HepG2 (cell line): ENCODE data around the gene LSM12. TPM values are rescaled to one million over a fixed set of nuclear protein-coding genes. Genes with fewer than 3 reads are reported as not detected.

Experiments
- GPN1 ChIP-seq: sonication (generic); formaldehyde crosslinking; IDR thresholded peaks from 2 replicates; pipeline ENCODE4 v1.5.1; 2020; ENCODE audit warnings: missing genetic modification reagents, borderline replicate concordance
- HOXA5 ChIP-seq: sonication (generic); formaldehyde crosslinking; IDR thresholded peaks from 2 replicates; pipeline ENCODE4 v1.4.0; 2020; ENCODE audit warnings: missing genetic modification reagents
- HOXD1 ChIP-seq: sonication (generic); formaldehyde crosslinking; IDR thresholded peaks from 2 replicates; pipeline ENCODE4 v1.5.0; 2020; ENCODE audit warnings: missing genetic modification reagents
- KDM4B ChIP-seq: sonication (generic); formaldehyde crosslinking; IDR thresholded peaks from 2 replicates; pipeline ENCODE4 v1.4.0; 2020; ENCODE audit warnings: missing genetic modification reagents
- MAFG ChIP-seq: sonication (generic); formaldehyde crosslinking; IDR thresholded peaks from 2 replicates; pipeline ENCODE4 v1.5.1; 2020; ENCODE audit warnings: mild to moderate bottlenecking, missing genetic modification reagents
- MED1 ChIP-seq: sonication (generic); formaldehyde crosslinking; IDR thresholded peaks from 2 replicates; pipeline ENCODE4 v1.4.0; 2020; ENCODE audit warnings: missing genetic modification reagents
- MIER2 ChIP-seq: IDR thresholded peaks from 2 replicates; pipeline ENCODE4 v1.6.1; 2016; ENCODE audit warnings: missing biosample characterization, missing genetic modification reagents
- MYNN ChIP-seq: sonication (generic); formaldehyde crosslinking; IDR thresholded peaks from 2 replicates; pipeline ENCODE4 v1.4.0; 2020; ENCODE audit warnings: mild to moderate bottlenecking, low read depth, missing genetic modification reagents
- NONO ChIP-seq, 2 experiments: fragments of 450-650 bp in 1 of 2; sonication (generic) in 1 of 2; formaldehyde crosslinking in 1 of 2; IDR thresholded peaks in 1 of 2; conservative IDR thresholded peaks in 1 of 2; 2 replicates each; pipeline versions ENCODE4 v1.6.1 to v1.8.0; 2017 to 2022; ENCODE audit warnings: mild to moderate bottlenecking in 1 of 2, missing genetic modification reagents in 1 of 2, moderate library complexity in 1 of 2
- PHB2 ChIP-seq: fragments of 450-650 bp; IDR thresholded peaks from 2 replicates; pipeline ENCODE4 v1.6.1; 2018; ENCODE audit not compliant: partially characterized antibody
- RFXANK ChIP-seq: IDR thresholded peaks from 2 replicates; pipeline ENCODE4 v1.6.1; 2016
- TCF7 ChIP-seq: sonication (generic); IDR thresholded peaks from 2 replicates; pipeline ENCODE4 v1.6.1; 2016; ENCODE audit warnings: antibody characterized with exemption, low read depth
- XBP1 ChIP-seq: sonication (generic); formaldehyde crosslinking; IDR thresholded peaks from 2 replicates; pipeline ENCODE4 v1.5.0; 2020; ENCODE audit warnings: missing genetic modification reagents
- ZBTB21 ChIP-seq: sonication (generic); formaldehyde crosslinking; IDR thresholded peaks from 2 replicates; pipeline ENCODE4 v1.4.0; 2020; ENCODE audit warnings: missing genetic modification reagents
- ZNF20 ChIP-seq: sonication (generic); formaldehyde crosslinking; IDR thresholded peaks from 2 replicates; pipeline ENCODE4 v1.4.0; 2020; ENCODE audit warnings: mild to moderate bottlenecking, moderate library complexity, missing genetic modification reagents
- ZNF446 ChIP-seq: sonication (generic); formaldehyde crosslinking; IDR thresholded peaks from 2 replicates; pipeline ENCODE4 v1.5.0; 2020; ENCODE audit warnings: mild to moderate bottlenecking, missing genetic modification reagents
- ZNF775 ChIP-seq: sonication (generic); formaldehyde crosslinking; IDR thresholded peaks from 2 replicates; pipeline ENCODE4 v1.4.0; 2020; ENCODE audit warnings: missing genetic modification reagents, mild to moderate bottlenecking, moderate library complexity, borderline replicate concordance
- polyA plus RNA-seq, 8 experiments: library from polyadenylated mRNA; depleted of rRNA in 3 of 8; stranded (reverse) in 7 of 8; unstranded in 1 of 8; fragments of >200 nt; fragmentation: Illumina TruSeq in 4 of 8; extraction: Trizol in 4 of 8; gene quantifications; 2 replicates each; pipeline versions ENCODE4 v1.2.1 to v1.2.3, GENCODE V29; 2011 to 2016; ENCODE audit warnings: low read depth in 4 of 8, missing spikeins in 1 of 8, mixed read lengths in 1 of 8; ENCODE audit not compliant: insufficient read depth in 1 of 8
- total RNA-seq, 5 experiments: library from RNA; depleted of rRNA; stranded (reverse); fragments of >200 nt; fragmentation: Illumina TruSeq; extraction: Trizol; gene quantifications; 2 replicates each; pipeline ENCODE4 v1.2.3, GENCODE V29; 2016; ENCODE audit warnings: low read depth in 1 of 5
- TF ChIP-seq, protein P1 (sequence below): sonication (generic); formaldehyde crosslinking; IDR thresholded peaks from 2 replicates; pipeline ENCODE4 v1.5.1; 2020; ENCODE audit warnings: mild to moderate bottlenecking, missing genetic modification reagents, moderate library complexity
- TF ChIP-seq, protein P2 (sequence below): sonication (generic); formaldehyde crosslinking; IDR thresholded peaks from 2 replicates; pipeline ENCODE4 v1.4.0; 2020; ENCODE audit warnings: missing genetic modification reagents; ENCODE audit errors: not compliant biosample characterization
- TF ChIP-seq, protein P3 (sequence below): sonication (generic); formaldehyde crosslinking; IDR thresholded peaks from 2 replicates; pipeline ENCODE4 v1.5.0; 2020; ENCODE audit warnings: mild to moderate bottlenecking, missing genetic modification reagents
- TF ChIP-seq, protein P4 (sequence below): sonication (generic); formaldehyde crosslinking; IDR thresholded peaks from 2 replicates; pipeline ENCODE4 v1.8.1; 2023; ENCODE audit warnings: mild to moderate bottlenecking, missing genetic modification reagents, borderline replicate concordance
- TF ChIP-seq, protein P5 (sequence below): fragments of 450-650 bp; IDR thresholded peaks from 2 replicates; pipeline ENCODE4 v1.6.1; 2017

Gene LSM12
- total and polyA plus RNA-seq, 2 of the 13 experiments (the other 11 are each of a cell fraction or from before 2014, with no cell fraction given): 52.8 to 55.7 TPM

DNA sequence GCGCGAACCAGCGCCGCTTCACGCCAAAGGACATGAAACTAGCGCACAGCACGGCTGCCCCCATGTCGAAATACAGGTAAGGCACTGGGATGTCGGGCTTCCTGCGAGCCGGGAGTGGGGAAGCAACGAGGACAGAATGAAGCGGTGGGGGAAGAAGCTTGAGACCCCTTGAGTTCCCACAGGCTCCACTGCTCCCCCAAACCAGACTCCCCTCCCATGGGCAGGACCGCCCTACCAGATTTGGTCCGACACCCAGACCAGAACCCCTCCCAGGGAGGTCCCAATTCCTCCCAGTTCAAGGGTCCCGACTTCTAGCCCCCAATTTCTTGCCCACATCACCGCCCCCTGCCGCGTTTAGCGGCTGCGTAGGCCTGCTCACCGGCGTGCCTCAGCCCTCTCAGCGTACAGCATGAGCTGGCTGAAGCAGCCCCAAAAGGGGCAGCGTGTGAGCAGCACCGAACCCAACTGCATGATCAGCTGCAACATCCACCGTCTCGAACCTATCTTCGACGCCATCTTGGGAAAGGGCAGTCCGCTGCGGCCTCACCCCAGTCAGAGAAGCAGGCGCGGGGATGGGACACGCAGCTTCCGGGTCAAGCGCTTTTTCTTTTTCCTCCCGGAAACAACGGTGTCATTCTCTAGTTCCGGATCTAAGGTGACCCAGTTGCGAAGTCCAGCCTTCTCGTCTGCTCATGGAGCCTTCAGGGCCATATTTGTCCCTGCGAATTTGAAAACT is 51.9 kb downstream of the LSM12 start, which contains the start of gene TMEM101 (continued):
- TF ChIP-seq, protein P1, sequence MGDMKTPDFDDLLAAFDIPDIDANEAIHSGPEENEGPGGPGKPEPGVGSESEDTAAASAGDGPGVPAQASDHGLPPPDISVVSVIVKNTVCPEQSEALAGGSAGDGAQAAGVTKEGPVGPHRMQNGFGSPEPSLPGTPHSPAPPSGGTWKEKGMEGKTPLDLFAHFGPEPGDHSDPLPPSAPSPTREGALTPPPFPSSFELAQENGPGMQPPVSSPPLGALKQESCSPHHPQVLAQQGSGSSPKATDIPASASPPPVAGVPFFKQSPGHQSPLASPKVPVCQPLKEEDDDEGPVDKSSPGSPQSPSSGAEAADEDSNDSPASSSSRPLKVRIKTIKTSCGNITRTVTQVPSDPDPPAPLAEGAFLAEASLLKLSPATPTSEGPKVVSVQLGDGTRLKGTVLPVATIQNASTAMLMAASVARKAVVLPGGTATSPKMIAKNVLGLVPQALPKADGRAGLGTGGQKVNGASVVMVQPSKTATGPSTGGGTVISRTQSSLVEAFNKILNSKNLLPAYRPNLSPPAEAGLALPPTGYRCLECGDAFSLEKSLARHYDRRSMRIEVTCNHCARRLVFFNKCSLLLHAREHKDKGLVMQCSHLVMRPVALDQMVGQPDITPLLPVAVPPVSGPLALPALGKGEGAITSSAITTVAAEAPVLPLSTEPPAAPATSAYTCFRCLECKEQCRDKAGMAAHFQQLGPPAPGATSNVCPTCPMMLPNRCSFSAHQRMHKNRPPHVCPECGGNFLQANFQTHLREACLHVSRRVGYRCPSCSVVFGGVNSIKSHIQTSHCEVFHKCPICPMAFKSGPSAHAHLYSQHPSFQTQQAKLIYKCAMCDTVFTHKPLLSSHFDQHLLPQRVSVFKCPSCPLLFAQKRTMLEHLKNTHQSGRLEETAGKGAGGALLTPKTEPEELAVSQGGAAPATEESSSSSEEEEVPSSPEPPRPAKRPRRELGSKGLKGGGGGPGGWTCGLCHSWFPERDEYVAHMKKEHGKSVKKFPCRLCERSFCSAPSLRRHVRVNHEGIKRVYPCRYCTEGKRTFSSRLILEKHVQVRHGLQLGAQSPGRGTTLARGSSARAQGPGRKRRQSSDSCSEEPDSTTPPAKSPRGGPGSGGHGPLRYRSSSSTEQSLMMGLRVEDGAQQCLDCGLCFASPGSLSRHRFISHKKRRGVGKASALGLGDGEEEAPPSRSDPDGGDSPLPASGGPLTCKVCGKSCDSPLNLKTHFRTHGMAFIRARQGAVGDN: peak; percentile 95
- 0 out of 2 replicates have a peak, but pooled peaks have one; percentile 60 for TF ChIP-seq GPN1 (CRISPR knock-in tag)
- peak; percentile 44; the same call in 1 of the 2 replicates for TF ChIP-seq ZBTB21 (CRISPR knock-in tag)
- peak; percentile 91 for TF ChIP-seq MED1 (CRISPR knock-in tag)
- 0 out of 2 replicates have a peak, but pooled peaks have one; percentile 84 for TF ChIP-seq HOXD1 (CRISPR knock-in tag)
- TF ChIP-seq MYNN (CRISPR knock-in tag): peak; percentile 95
- peak; percentile 90 for TF ChIP-seq MIER2 (CRISPR knock-in tag)
- no peak; the same call in 1 of the 2 replicates for TF ChIP-seq KDM4B (CRISPR knock-in tag)
- 0 out of 2 replicates have a peak, but pooled peaks have one; percentile 60 for TF ChIP-seq ZNF20 (CRISPR knock-in tag)
- TF ChIP-seq, protein P2, sequence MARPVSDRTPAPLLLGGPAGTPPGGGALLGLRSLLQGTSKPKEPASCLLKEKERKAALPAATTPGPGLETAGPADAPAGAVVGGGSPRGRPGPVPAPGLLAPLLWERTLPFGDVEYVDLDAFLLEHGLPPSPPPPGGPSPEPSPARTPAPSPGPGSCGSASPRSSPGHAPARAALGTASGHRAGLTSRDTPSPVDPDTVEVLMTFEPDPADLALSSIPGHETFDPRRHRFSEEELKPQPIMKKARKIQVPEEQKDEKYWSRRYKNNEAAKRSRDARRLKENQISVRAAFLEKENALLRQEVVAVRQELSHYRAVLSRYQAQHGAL (CRISPR knock-in tag): peak; percentile 84
- TF ChIP-seq, protein P3, sequence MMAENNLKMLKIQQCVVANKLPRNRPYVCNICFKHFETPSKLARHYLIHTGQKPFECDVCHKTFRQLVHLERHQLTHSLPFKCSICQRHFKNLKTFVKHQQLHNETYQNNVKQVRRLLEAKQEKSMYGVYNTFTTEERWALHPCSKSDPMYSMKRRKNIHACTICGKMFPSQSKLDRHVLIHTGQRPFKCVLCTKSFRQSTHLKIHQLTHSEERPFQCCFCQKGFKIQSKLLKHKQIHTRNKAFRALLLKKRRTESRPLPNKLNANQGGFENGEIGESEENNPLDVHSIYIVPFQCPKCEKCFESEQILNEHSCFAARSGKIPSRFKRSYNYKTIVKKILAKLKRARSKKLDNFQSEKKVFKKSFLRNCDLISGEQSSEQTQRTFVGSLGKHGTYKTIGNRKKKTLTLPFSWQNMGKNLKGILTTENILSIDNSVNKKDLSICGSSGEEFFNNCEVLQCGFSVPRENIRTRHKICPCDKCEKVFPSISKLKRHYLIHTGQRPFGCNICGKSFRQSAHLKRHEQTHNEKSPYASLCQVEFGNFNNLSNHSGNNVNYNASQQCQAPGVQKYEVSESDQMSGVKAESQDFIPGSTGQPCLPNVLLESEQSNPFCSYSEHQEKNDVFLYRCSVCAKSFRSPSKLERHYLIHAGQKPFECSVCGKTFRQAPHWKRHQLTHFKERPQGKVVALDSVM (CRISPR knock-in tag): peak; percentile 63; the same call in 1 of the 2 replicates
- 0 out of 2 replicates have a peak, but pooled peaks have one; percentile 6 for TF ChIP-seq TCF7
- TF ChIP-seq, protein P4, sequence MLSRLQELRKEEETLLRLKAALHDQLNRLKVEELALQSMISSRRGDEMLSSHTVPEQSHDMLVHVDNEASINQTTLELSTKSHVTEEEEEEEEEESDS (CRISPR knock-in tag): peak; percentile 43
- TF ChIP-seq MAFG: no peak
- TF ChIP-seq HOXA5 (CRISPR knock-in tag): peak; percentile 92
- peak; percentile 95 for TF ChIP-seq ZNF775 (CRISPR knock-in tag)
- no peak for TF ChIP-seq XBP1
- no peak for TF ChIP-seq PHB2
- no peak for TF ChIP-seq ZNF446 (CRISPR knock-in tag)
- no peak for TF ChIP-seq NONO (IDR thresholded peaks at IDR 0.05)
- peak; percentile 97 for TF ChIP-seq NONO (CRISPR knock-in tag; conservative IDR thresholded peaks at IDR 0.05)
- peak; percentile 88; the same call in 1 of the 2 replicates for TF ChIP-seq RFXANK (CRISPR knock-in tag)
- TF ChIP-seq, protein P5, sequence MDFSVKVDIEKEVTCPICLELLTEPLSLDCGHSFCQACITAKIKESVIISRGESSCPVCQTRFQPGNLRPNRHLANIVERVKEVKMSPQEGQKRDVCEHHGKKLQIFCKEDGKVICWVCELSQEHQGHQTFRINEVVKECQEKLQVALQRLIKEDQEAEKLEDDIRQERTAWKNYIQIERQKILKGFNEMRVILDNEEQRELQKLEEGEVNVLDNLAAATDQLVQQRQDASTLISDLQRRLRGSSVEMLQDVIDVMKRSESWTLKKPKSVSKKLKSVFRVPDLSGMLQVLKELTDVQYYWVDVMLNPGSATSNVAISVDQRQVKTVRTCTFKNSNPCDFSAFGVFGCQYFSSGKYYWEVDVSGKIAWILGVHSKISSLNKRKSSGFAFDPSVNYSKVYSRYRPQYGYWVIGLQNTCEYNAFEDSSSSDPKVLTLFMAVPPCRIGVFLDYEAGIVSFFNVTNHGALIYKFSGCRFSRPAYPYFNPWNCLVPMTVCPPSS: no peak
